ENCODE results near the gene FYN. TPM values are rescaled to one million over a fixed set of nuclear protein-coding genes. Genes with fewer than 3 reads are reported as not detected.

The FYN gene
- total RNA-seq, 1 experiment from 2014 or later = 18.5 TPM

GRCh38 chr6:111770263-111771093 is 102.8 kb downstream of the FYN start:
- Histone ChIP-seq H3K9me2 (ENCODE audit: insufficient read depth) (no peaks in the 10 kb centered on the region), H3K9ac (ENCODE audit: low read length) (no peak overlapping the region), H4K20me1 (ENCODE audit: insufficient read depth) (no peaks in the 10 kb centered on the region), H3K4me3 (replicated peaks in 1 of 2; ENCODE audit: low read depth in 1 of 2, low read length in 2 of 2) (no peak overlapping the region), H2AFZ (ENCODE audit: low read depth, low read length, poor library complexity, severe bottlenecking) (no peak overlapping the region), H3K4me1 (ENCODE audit: control insufficient read depth in 1 of 2, insufficient read depth in 2 of 2, low read length in 2 of 2) (no peaks in the 10 kb centered on the region), H3K27me3 (ENCODE audit: insufficient read depth, low read length) (no peaks in the 10 kb centered on the region), H3K36me3 (ENCODE audit: control insufficient read depth in 1 of 2, insufficient read depth in 2 of 2, low read length in 2 of 2) (no peaks in the 10 kb centered on the region), H3K4me2 (ENCODE audit: low read length) (no peak overlapping the region), H3K9me3 (ENCODE audit: control insufficient read depth in 1 of 2, insufficient read depth in 1 of 2, low read depth in 1 of 2, low read length in 2 of 2) (no peaks in the 10 kb centered on the region), H3K27ac (ENCODE audit: low read depth, low read length) (no peak overlapping the region), H3K79me2 (ENCODE audit: insufficient read depth, low read length) (no peaks in the 10 kb centered on the region)
- intact Hi-C loops (cut with micrococcal nuclease) = no loop called here
- no TSS peak for BruUV-seq (replicated peaks)
- no peak for ATAC-seq
- TF ChIP-seq ZNF274 (IDR thresholded peaks at IDR 0.05; ENCODE audit: low read depth, low read length) (no peak), EZH2 (IDR thresholded peaks at IDR 0.05) (no peak), SP1 (IDR thresholded peaks at IDR 0.05; ENCODE audit: low read depth) (no peak), JUND (IDR thresholded peaks at IDR 0.05) (no peak), POLR2AphosphoS5 (IDR thresholded peaks at IDR 0.05; ENCODE audit: low read depth, low read length) (no peak), ATF3 (IDR thresholded peaks at IDR 0.05) (no peak), CTCF (IDR thresholded peaks at IDR 0.05 in 2 of 3, conservative IDR thresholded peaks at IDR 0.05 in 1 of 3; ENCODE audit: borderline replicate concordance in 1 of 3, insufficient read depth in 1 of 3, low read depth in 2 of 3, low read length in 2 of 3) (no peak), YY1 (IDR thresholded peaks at IDR 0.05; ENCODE audit: extremely low read depth, insufficient replicate concordance, low read depth, low read length) (no peak), ZBTB33 (IDR thresholded peaks at IDR 0.05; ENCODE audit: extremely low read depth, insufficient replicate concordance, low read length) (no peak), ZFX (IDR thresholded peaks at IDR 0.05) (no peak), ELF1 (IDR thresholded peaks at IDR 0.05; ENCODE audit: borderline replicate concordance, low read depth) (no peak), CBX3 (IDR thresholded peaks at IDR 0.05; ENCODE audit: low read depth) (no peak), RAD21 (IDR thresholded peaks at IDR 0.05; ENCODE audit: low read depth) (no peak), EGR1 (IDR thresholded peaks at IDR 0.05; ENCODE audit: low read depth) (no peak), EZH2phosphoT487 (IDR thresholded peaks at IDR 0.05; ENCODE audit: borderline replicate concordance) (no peak), MAX (IDR thresholded peaks at IDR 0.05) (no peak)
- CTCF ChIA-PET = no interaction called here
- POLR2A ChIA-PET = no interaction called here
- RAD21 ChIA-PET (ENCODE audit: low non-redundant PET in 1 of 2, low total read pairs in 2 of 2, uncharacterized antibody in 2 of 2, unreplicated experiment in 2 of 2) = no interaction called here
- DNase-seq (ENCODE audit: low read depth, low spot score) = no peak
